Activated naive CD4-positive, alpha-beta T cell treated with anti-CD3 and anti-CD28 coated beads for 36 hours (primary cell): ENCODE measurements around the gene CDK13. TPM values are rescaled to one million over a fixed set of nuclear protein-coding genes. Genes with fewer than 3 reads are reported as not detected.
"Not testable (repeated sequence)": the region's sequence is repeated elsewhere in the genome, so short reads cannot be mapped to it uniquely, and the experiment has no call there.

Source experiments
- CTCF ChIA-PET: fragments of 350-600 bp; sonication (Branson Sonifier 250); formaldehyde crosslinking; loops from one replicate; lab custom pipeline; 2021; ENCODE audit warnings: antibody characterized with exemption; lab: Charles Lee
- DNase-seq: peaks from one replicate; pipeline ENCODE4 v3.0.0-alpha.2; 2020
- H3K27ac Mint-ChIP-seq: one replicate; pipeline ENCODE4 v1.8.0; 2021; ENCODE audit warnings: mild to moderate bottlenecking, mixed read lengths
- H3K27me3 Mint-ChIP-seq: one replicate; pipeline ENCODE4 v1.8.0; 2021; ENCODE audit warnings: low read depth, mixed read lengths
- H3K36me3 Mint-ChIP-seq: one replicate; pipeline ENCODE4 v1.8.0; 2021; ENCODE audit warnings: low read depth, mixed read lengths
- H3K4me1 Mint-ChIP-seq: one replicate; pipeline ENCODE4 v1.8.0; 2021; ENCODE audit warnings: low read depth, mixed read lengths
- H3K4me3 Mint-ChIP-seq: one replicate; pipeline ENCODE4 v1.8.0; 2021; ENCODE audit warnings: mild to moderate bottlenecking, moderate library complexity, mixed read lengths
- H3K9me3 Mint-ChIP-seq: one replicate; pipeline ENCODE4 v1.8.0; 2021; ENCODE audit warnings: mixed read lengths
- intact Hi-C: fragments of 100-400 bp; cut with micrococcal nuclease; formaldehyde crosslinking; loops from one replicate; pipeline ENCODE4 v1.15.1; 2023
- total RNA-seq, 2 experiments: library from RNA; stranded (reverse); gene quantifications; one replicate each; pipeline ENCODE4 v1.2.3, GENCODE V29; 2021

The CDK13 gene
- total RNA-seq, 2 experiments from 2014 or later, result 27.8 to 28.1 TPM

DNA sequence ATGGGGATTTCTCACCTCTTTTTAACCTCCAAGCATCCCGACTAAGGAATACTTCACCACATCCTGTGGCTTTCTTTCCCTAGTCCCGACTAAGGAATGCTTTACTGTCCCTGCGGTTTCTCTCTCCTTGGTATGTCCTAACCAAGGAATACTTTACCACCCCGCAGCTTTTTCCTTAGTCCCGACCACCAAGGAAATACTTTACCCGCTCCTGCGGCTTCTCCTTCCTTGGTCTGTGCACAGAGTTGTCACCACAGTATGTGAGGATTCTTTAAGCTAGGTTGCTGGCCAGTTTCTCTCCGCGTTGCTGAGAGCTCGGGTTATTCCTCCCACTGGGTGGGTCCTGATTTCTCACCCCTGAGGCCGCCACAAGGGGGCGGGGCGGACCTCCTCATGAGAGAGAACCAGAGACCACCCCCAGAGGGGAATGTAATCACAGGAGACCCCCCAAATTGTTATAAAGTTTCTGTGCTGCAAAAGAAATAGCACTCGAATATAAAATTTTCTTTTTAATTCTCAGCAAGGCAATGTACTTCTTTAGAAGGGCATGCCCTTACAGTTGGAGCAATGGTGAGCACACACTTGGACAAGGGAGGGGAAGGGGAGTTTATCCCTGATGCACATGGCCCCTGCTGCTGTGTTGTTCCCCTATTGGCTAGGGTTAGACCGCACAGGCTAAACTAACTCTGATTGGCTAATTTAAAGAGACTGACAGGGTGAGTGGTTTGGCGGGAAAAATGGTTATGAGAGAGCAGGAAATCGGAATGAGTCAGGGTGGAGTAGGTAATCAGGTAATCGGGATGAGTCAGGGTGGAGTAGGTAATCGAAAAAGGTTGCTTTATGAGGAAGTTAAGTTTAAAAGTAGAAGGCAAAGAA, 197.6 kb downstream of the CDK13 start:
- no peaks in the 10 kb centered on the region for H3K9me3 Mint-ChIP-seq
- H3K4me3 Mint-ChIP-seq, result no peak overlapping the region
- H3K27me3 Mint-ChIP-seq, result no peaks in the 10 kb centered on the region
- intact Hi-C loops, result no loop called here
- CTCF ChIA-PET, result no interaction called here
- H3K4me1 Mint-ChIP-seq, result no peaks in the 10 kb centered on the region
- no peaks in the 10 kb centered on the region for H3K36me3 Mint-ChIP-seq
- no peak overlapping the region for H3K27ac Mint-ChIP-seq
- DNase-seq, result no peak

DNA sequence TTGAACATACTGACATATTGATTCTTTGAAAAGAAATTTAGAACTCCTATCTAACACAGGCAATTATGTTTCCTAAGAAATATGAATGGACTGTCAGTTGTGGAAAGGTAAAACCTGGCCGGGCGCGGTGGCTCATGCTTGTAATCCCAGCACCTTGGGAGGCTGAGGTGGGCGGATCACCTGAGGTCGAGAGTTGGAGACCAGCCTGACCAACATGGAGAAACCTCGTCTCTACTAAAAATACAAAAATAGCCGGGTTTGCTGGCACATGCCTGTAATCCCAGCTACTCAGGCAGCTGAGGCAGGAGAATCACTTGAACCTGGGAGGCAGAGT, 198.2 kb downstream of the CDK13 start:
- H3K27me3 Mint-ChIP-seq, H3K9me3 Mint-ChIP-seq, H3K27ac Mint-ChIP-seq, CTCF ChIA-PET, DNase-seq, H3K36me3 Mint-ChIP-seq, H3K4me3 Mint-ChIP-seq, H3K4me1 Mint-ChIP-seq, intact Hi-C loops: not testable (repeated sequence)

DNA sequence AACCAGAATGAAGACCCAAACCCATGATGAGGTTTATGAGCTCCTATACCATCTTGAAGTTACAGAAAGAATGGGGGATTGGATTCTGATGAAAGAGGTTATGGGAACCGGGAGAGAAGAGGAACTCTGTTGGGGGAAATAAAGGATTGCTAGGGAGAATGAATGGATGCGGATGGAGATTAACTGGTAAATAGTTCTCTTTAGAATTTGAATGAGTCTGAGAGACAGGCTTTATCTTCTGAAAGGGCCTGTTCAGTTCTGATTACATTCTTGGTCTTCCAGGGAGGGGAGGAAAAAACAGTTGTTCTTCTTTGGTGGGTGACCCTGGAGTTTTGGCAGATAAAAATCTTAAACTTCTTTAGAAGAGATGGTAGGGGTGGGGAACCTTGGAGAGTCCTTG, 198.6 kb downstream of the CDK13 start:
- H3K4me3 Mint-ChIP-seq, result no peak overlapping the region
- H3K4me1 Mint-ChIP-seq, result no peaks in the 10 kb centered on the region
- H3K9me3 Mint-ChIP-seq, result no peaks in the 10 kb centered on the region
- intact Hi-C loops, result no loop called here
- H3K27me3 Mint-ChIP-seq, result no peaks in the 10 kb centered on the region
- no peak for DNase-seq
- no peaks in the 10 kb centered on the region for H3K36me3 Mint-ChIP-seq
- CTCF ChIA-PET, result no interaction called here
- H3K27ac Mint-ChIP-seq, result no peak overlapping the region

Other genes starting within 250 kb of the CDK13 start
- gene MPLKIP, start 184.4 kb downstream of the CDK13 start, total RNA-seq, result 10 to 100 TPM; 38.1 to 38.8 TPM
- gene SUGCT, start 184.7 kb downstream of the CDK13 start, total RNA-seq, result 1 to 10 TPM in 1 of 2 experiments, under 1 TPM in 1; 0.81 to 1.2 TPM